GM12891 (cell line): ENCODE data around the gene C9orf72.

Experiments used
- PAX5 ChIP-seq: IDR thresholded peaks from 2 replicates; pipeline ENCODE4 v1.6.1; 2011; ENCODE audit warnings: low read length, moderate library complexity, mild to moderate bottlenecking; ENCODE audit not compliant: insufficient read depth, severe bottlenecking
- POLR2A ChIP-seq: IDR thresholded peaks from 2 replicates; pipeline ENCODE4 v1.6.1; 2011; ENCODE audit warnings: low read depth, low read length, control low read depth
- POLR2AphosphoS5 ChIP-seq: IDR thresholded peaks from 2 replicates; pipeline ENCODE4 v1.6.1; 2011; ENCODE audit warnings: low read depth, low read length, control low read depth
- SPI1 ChIP-seq: IDR thresholded peaks from 2 replicates; pipeline ENCODE4 v1.6.1; 2011; ENCODE audit warnings: low read depth, low read length, control low read depth
- TAF1 ChIP-seq: IDR thresholded peaks from 2 replicates; pipeline ENCODE4 v1.6.1; 2011; ENCODE audit warnings: low read depth, low read length, control low read depth

DNA sequence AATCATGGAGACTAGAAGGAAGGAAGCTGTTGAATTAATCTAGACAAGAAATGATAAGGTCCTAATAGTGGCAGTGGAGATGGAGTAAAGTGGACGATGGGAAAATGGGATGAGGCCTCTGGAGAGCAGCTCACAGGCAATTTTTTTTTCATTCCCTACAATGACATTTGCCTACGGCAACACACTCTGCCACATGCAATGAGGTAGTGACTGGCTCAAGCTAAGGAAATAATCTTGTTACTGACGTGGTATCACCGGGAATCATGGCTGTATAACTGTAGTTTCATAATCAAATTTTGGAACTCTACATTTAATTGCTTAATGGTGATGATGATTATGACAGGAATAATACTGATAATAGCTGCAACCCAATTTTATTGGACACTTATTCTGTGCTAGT is 31.5 kb downstream of the C9orf72 start:
- no peak for TF ChIP-seq POLR2A
- TF ChIP-seq POLR2AphosphoS5: no peak
- TF ChIP-seq TAF1: no peak
- TF ChIP-seq PAX5: no peak
- no peak for TF ChIP-seq SPI1
